ENCODE data around the gene CPNE7.

Gene CPNE7

DNA sequence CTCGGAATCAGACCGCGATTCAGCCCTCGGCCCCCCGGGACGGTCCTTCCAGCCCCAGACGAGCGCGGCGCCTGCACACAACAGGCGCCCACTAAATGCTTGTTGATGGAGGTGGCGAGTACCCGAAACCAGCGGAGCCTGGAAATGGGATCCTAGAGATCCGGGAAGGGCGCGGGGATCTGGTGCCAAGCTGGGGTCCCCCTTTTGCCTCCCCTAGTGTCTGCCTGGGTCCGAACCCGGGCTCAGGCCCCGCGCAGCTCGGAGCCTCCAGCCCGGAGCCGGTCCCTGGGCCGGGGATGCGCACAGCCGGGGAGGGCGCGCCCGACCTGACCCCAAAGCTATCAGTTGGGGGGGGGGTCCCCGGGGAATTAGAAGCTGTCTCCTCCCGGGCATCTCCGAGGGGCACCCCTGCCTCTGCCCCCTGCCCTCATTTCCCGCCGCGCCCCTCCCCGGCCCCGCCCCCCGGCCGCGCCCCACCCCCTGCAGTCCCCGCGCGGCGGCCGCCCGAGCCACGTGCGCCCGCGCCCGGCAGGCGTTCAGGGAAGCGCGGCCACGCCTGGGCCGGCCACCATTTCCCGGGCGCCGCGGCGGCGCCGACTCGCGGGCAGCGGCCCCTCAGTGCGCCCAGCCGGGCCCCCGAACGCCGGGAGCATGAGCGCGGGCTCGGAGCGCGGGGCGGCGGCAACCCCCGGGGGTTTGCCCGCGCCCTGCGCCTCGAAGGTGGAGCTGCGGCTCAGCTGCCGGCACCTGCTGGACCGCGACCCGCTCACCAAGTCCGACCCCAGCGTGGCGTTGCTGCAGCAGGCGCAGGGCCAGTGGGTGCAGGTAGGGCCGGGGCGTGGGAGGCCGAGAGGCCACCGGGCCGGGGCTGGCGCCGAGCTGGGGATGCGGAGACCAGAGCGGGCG is at the start of gene CPNE7:
Gene CPNE7, plus strand, starts transcription at position 512 of the 906 bp plus-strand sequence. Its CDS starts 140 bp downstream, at position 652.
- DNase-seq (ENCODE audit: low read depth), result no peak

DNA sequence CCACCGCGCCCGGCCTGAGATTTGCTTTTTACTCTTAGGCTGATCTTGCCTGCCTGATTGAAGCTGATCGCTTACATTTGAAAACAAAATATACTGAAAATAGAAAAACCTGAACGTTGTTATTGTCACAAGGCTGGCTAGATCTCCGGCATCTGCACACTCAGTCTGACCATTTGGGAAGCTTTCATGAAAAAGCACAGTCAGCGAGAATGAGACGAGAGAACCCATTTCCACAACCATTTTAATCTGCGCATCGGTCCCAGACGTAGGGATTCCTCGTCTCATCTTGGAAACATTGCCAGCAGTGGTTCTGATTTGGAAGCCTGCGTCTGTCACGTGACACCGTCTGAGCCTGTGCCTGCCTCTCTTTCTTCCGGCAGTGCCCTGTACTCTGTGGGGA is 46.5 kb upstream of the CPNE7 start:
- DNase-seq (ENCODE audit: low read depth), result no peak

GRCh38 chr16:89530401-89531381 is 44.9 kb upstream of the CPNE7 start:
- DNase-seq (ENCODE audit: low read depth), result no peak

DNA sequence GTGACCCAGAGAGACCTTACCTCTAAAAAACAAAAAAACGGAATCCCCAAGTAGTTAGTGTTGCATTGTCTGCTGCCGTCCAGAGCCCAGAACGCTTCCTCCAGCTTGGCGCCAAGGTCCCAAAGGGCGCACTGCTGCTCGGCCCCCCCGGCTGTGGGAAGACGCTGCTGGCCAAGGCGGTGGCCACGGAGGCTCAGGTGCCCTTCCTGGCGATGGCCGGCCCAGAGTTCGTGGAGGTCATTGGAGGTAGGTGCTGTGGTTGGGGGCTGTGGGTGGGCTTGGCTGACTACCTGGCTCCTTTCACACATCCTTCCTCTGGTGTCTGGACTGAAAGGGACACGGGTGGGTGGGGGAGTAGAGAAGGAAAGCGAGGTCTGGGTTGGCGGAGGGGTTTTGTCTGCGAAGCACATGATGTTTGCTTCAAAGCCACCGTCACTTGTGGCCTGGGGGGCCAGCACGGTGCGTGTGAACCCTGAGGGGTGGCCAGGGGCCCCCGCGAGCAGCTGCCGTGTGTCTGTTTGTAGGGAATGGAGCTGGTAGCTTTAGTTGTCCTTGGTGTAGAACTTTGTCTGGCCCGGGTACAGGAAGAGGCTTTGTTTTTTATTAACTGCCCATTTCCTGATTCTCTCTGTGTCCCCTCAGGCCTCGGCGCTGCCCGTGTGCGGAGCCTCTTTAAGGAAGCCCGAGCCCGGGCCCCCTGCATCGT is 43.6 kb upstream of the CPNE7 start:
- DNase-seq (ENCODE audit: low read depth), result no peak

- no peak for DNase-seq (ENCODE audit: low read depth)
Observed at GRCh38 chr16:89534252-89534756, 41.3 kb upstream of the CPNE7 start.

DNA sequence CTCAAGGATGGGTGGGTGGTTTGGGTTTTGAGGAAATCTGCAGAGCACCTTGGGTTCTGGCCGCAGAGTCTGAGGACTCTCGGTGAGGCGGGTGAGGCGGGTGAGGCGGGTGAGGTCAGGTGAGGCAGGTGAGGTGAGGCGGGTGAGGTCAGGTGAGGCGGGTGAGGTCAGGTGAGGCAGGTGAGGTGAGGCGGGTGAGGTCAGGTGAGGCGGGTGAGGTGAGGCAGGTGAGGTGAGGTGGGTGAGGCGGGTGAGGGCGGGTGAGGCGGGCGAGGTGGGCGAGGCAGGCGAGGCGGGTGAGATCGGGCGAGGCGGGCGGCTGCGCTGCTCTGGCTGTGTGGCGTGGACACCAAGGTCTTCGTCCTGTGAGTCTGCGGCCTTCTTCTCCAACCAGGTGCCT is 39.2 kb upstream of the CPNE7 start:
- no peak for DNase-seq (ENCODE audit: low read depth)

GRCh38 chr16:89536886-89537548 is 38.5 kb upstream of the CPNE7 start:
- DNase-seq (ENCODE audit: low read depth), result no peak

DNA sequence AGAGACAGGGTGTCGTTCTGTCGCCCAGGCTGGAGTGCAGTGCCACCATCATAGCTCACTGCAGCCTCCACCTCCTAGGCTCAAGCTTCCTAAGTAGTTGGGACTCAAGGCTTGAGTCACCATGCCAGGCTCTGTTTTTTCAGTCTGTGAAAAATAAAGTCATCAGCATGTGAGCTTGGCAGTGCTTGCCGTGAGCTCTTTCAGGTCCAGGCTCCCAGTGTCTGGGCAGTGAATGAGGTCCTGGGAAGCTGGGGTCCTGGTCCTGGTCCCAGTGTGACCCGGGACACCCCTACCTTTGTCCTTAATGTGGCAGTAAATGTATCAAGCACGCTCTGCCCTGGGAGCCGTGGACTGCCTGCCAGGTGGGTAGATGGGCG is 38.0 kb upstream of the CPNE7 start:
- no peak for DNase-seq (ENCODE audit: low read depth)

GRCh38 chr16:89538286-89538685 is 37.3 kb upstream of the CPNE7 start:
- DNase-seq (ENCODE audit: low read depth), result no peak

GRCh38 chr16:89540557-89540956 is 35.0 kb upstream of the CPNE7 start:
- DNase-seq (ENCODE audit: low read depth), result no peak

DNA sequence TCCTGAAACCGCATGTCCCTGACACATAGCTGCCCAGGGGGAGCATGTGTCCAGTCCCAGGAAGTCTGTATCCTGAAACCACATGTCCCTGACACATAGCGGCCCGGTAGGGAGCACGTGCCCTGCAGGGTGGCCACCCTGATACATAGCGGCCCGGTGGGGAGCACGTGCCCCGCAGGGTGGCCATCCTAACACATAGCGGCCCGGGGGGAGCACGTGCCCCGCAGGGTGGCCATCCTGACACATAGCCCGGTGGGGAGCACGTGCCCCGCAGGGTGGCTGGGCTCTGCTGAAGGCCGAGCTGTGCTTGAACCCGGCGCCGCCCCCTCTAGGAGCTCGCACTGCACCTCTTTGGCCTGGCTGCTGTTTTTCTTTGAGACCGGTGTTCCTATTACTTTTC is 33.8 kb upstream of the CPNE7 start:
- DNase-seq (ENCODE audit: low read depth), result no peak

- DNase-seq (ENCODE audit: low read depth), result no peak
Observed at GRCh38 chr16:89544113-89544512, 31.4 kb upstream of the CPNE7 start.

DNA sequence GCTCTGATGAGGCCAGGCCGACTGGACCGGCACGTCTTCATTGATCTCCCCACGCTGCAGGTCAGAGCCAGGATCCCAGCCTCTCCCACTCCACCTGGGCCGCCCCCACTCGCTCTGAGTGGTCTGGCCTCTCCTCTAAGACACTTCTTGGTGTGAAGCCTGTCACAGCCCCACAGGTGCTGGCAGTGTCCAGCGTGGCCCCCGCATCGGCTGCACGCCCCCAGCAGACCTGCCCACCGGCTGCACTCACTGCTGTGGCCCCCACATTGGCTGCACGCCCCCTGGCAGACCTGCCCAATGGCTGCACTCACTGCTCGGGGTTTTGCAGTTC is 30.9 kb upstream of the CPNE7 start:
- no peak for DNase-seq (ENCODE audit: low read depth)

- no peak for DNase-seq (ENCODE audit: low read depth)
Observed at GRCh38 chr16:89545044-89545830, 30.3 kb upstream of the CPNE7 start.

GRCh38 chr16:89545831-89546574 is 29.6 kb upstream of the CPNE7 start:
- no peak for DNase-seq (ENCODE audit: low read depth)

GRCh38 chr16:89546781-89547180 is 28.8 kb upstream of the CPNE7 start:
- no peak for DNase-seq (ENCODE audit: low read depth)

DNA sequence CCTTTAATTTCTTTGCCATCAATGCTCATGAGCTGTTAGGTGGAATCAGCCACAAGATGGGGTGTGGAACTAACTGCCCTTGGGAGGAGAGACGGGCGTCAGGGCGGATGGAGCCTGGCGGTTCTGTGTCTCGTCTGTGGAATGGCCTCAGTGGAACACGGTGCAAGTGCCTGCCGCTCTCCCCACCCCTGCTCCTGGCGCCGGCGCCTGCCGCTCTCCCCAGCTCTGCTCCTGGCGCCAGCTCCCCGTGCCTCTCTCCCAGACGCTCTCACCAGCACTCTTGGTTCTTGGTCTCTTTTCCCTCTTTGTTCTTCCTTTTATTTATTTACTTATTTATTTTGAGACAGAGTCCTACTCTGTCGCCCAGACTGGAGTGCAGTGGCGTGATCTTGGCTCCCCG is 28.3 kb upstream of the CPNE7 start:
- no peak for DNase-seq (ENCODE audit: low read depth)

- DNase-seq (ENCODE audit: low read depth), result no peak
Observed at GRCh38 chr16:89547860-89548259, 27.7 kb upstream of the CPNE7 start.

- DNase-seq (ENCODE audit: low read depth), result no peak
Observed at GRCh38 chr16:89548344-89549006, 27.1 kb upstream of the CPNE7 start.

All from activated T-cell treated with anti-CD3 and anti-CD28 coated beads for 1 hour (primary cell).